ENCODE measurements around the gene HDAC4.

HDAC4 gene

GRCh38 chr2:239345251-239345650, 55.6 kb downstream of the HDAC4 start:
- in situ Hi-C loops (cut with MboI; ENCODE audit: low pct_unique_long_range_greater_than_20kb, low sequenced_read_pairs, unreplicated experiment): no loop called here
- no peak for TF ChIP-seq CTCF (IDR thresholded peaks at IDR 0.05; ENCODE audit: extremely low read depth, insufficient read depth, missing control alignments)
- no peak for DNase-seq (ENCODE audit: low spot score)

- DNase-seq (ENCODE audit: low spot score): no peak
Measured at GRCh38 chr2:239344857-239345216, 56.0 kb downstream of the HDAC4 start.

GRCh38 chr2:239343946-239344856, 56.6 kb downstream of the HDAC4 start:
- in situ Hi-C loops (cut with MboI; ENCODE audit: low pct_unique_long_range_greater_than_20kb, low sequenced_read_pairs, unreplicated experiment): no loop called here
- DNase-seq (ENCODE audit: low spot score): no peak
- no peak for TF ChIP-seq CTCF (IDR thresholded peaks at IDR 0.05; ENCODE audit: extremely low read depth, insufficient read depth, missing control alignments)

More at GRCh38 chr2:239344857-239345216, 56.0 kb downstream of the HDAC4 start:
- no peak for TF ChIP-seq CTCF (IDR thresholded peaks at IDR 0.05; ENCODE audit: extremely low read depth, insufficient read depth, missing control alignments)
- in situ Hi-C loops (cut with MboI; ENCODE audit: low pct_unique_long_range_greater_than_20kb, low sequenced_read_pairs, unreplicated experiment): no loop called here

- no peak for TF ChIP-seq CTCF (IDR thresholded peaks at IDR 0.05; ENCODE audit: extremely low read depth, insufficient read depth, missing control alignments)
- in situ Hi-C loops (cut with MboI; ENCODE audit: low pct_unique_long_range_greater_than_20kb, low sequenced_read_pairs, unreplicated experiment): no loop called here
Measured at GRCh38 chr2:239343460-239343859, 57.4 kb downstream of the HDAC4 start.

GRCh38 chr2:239341840-239342239, 59.0 kb downstream of the HDAC4 start:
- in situ Hi-C loops (cut with MboI; ENCODE audit: low pct_unique_long_range_greater_than_20kb, low sequenced_read_pairs, unreplicated experiment): no loop called here
- no peak for DNase-seq (ENCODE audit: low spot score)
- TF ChIP-seq CTCF (IDR thresholded peaks at IDR 0.05; ENCODE audit: extremely low read depth, insufficient read depth, missing control alignments): no peak

More at GRCh38 chr2:239343460-239343859, 57.4 kb downstream of the HDAC4 start:
- no peak for DNase-seq (ENCODE audit: low spot score)

GRCh38 chr2:239341146-239341732, 59.6 kb downstream of the HDAC4 start:
- DNase-seq (ENCODE audit: low spot score): no peak
- TF ChIP-seq CTCF (IDR thresholded peaks at IDR 0.05; ENCODE audit: extremely low read depth, insufficient read depth, missing control alignments): no peak
- in situ Hi-C loops (cut with MboI; ENCODE audit: low pct_unique_long_range_greater_than_20kb, low sequenced_read_pairs, unreplicated experiment): no loop called here

Measured in GM13977 (cell line).